Urinary bladder (tissue), 4 donors: Measurements from ENCODE around the gene SLC16A1. TPM values are rescaled to one million over a fixed set of nuclear protein-coding genes. Genes with fewer than 3 reads are reported as not detected.

Experiments
- DNase-seq: peaks from one replicate; pipeline ENCODE4 v3.0.0-alpha.2; 2015; ENCODE audit errors: extremely low spot score
- H3K27ac ChIP-seq: one replicate; pipeline ENCODE4 v1.5.1; 2013; ENCODE audit warnings: low read depth, mild to moderate bottlenecking, moderate library complexity
- H3K36me3 ChIP-seq: one replicate; pipeline ENCODE4 v1.6.1; 2013; ENCODE audit warnings: mild to moderate bottlenecking, moderate library complexity; ENCODE audit not compliant: insufficient read depth
- H3K4me1 ChIP-seq: one replicate; pipeline ENCODE4 v1.6.1; 2013; ENCODE audit warnings: mild to moderate bottlenecking, moderate library complexity; ENCODE audit not compliant: insufficient read depth
- H3K4me3 ChIP-seq: one replicate; pipeline ENCODE4 v1.5.1; 2013; ENCODE audit warnings: low read depth, low read length
- WGBS: extraction: QIAGEN DNeasy Blood & Tissue Kit; methylation state at CpG from one replicate; pipeline ENCODE4 v1.1.7; 2013; 5-methylcytosine and 5-hydroxymethylcytosine counted together
- polyA plus RNA-seq: library from polyadenylated mRNA; stranded (reverse); fragments of 200-250 nt; gene quantifications from one replicate; pipeline ENCODE4 v1.2.3, GENCODE V29; 2013
- total RNA-seq: library from RNA; depleted of rRNA; stranded (reverse); fragments of >200 nt; gene quantifications from one replicate; pipeline ENCODE4 v1.2.3, GENCODE V29; 2014
- donor health status: healthy with polysubstance abuse.
- donor health status: healthy.

SLC16A1 gene
- total and polyA plus RNA-seq, 2 donors = 40.2 to 67.6 TPM

DNA sequence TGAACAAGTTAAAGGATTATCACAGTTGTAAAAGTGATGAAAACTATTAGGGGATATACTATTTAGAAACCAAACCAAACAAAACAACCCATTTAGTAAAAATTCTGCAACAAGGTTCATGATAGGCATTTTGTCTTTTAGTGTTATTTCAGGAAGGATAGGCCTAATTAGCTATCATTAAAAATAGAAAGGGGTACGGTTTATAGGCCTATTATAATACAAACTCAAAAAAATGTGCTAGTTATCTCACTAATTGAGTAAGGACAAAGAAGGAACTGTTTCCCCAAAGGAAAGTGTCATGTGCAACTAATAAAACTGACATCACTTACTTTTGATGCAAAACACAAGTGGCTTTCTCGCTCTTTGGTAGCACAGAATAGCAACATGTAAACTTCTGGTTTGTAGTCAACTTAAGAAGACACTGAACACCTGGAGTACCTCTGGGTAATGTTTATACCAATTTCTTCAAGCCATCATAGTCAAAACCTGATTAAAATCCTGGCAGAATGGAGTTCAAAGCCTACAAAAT lies 28.5 kb downstream of the SLC16A1 start:
- H3K27ac ChIP-seq = no peak overlapping the region
- 65% methylated on average over 2 of the region's 2 CpGs for WGBS
- no peaks in the 10 kb centered on the region for H3K36me3 ChIP-seq

DNA sequence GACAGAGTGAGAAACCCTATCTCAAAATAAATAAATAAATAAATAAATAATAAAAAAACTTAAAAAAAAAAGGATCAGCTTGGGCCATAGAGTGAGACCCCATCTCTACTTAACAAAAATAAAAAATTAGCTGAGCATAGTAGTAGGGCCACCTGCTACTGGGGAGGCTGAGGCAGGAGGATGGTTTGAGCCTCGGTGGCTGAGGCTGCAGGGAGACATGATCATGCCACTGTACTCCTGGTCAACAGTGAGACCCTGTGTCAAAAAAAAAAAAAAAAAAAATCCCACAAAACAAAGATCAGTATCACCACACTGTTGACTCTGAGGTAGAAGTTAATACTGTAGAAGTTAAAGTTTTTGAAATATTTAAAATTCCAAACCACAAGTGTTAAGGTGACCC lies 29.1 kb downstream of the SLC16A1 start:
- DNase-seq = no peak
- no peaks in the 10 kb centered on the region for H3K4me1 ChIP-seq
- H3K36me3 ChIP-seq = no peaks in the 10 kb centered on the region
- 93% methylated on average over 1 of the region's 1 CpG for WGBS
- no peak overlapping the region for H3K4me3 ChIP-seq
- H3K27ac ChIP-seq = no peak overlapping the region

More for the DNA sequence above, 28.5 kb downstream of the SLC16A1 start:
- Histone ChIP-seq H3K4me1 (no peaks in the 10 kb centered on the region), H3K4me3 (no peak overlapping the region)
- no peak for DNase-seq

DNA sequence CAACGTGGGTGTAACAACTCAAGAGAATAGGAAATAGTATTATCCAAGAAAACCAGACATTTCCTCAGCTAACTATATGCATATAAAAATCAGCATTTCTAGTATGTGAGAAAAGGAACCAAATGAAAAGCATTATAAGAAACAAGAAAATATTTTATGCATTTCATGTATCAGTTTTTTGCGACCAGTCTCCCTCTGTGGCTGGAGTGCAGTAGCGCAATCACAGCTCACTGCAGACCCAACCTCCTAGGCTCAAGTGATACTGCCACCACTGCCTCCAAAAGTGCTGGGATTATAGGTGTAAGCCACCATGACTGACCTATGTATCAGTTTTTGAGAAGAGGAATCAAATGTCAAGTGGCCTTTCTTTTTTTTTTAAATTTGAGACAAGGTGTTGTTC lies 31.0 kb downstream of the SLC16A1 start:
- Histone ChIP-seq H3K36me3 (no peaks in the 10 kb centered on the region), H3K27ac (no peak overlapping the region), H3K4me3 (no peak overlapping the region), H3K4me1 (no peaks in the 10 kb centered on the region)
- WGBS = 86% methylated on average over 3 of the region's 3 CpGs
- DNase-seq = no peak

DNA sequence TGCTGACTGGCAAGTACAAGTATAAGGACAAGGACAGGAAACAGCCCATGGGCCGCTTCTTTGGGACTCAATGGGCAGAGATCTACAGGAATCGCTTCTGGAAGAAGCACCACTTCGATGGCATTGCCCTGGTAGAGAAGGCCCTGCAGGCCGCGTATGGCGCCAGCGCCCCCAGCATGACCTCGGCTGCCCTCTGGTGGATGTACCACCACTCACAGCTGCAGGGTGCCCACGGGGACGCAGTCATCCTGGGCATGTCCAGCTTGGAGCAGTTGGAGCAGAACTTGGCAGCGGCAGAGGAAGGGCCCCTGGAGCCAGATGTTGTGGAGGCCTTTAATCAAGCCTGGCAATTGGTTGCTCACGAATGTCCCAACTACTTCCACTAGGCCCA lies 32.0 kb downstream of the SLC16A1 start:
- no peaks in the 10 kb centered on the region for H3K36me3 ChIP-seq
- no peaks in the 10 kb centered on the region for H3K4me1 ChIP-seq
- H3K4me3 ChIP-seq = no peak overlapping the region
- no peak for DNase-seq
- no peak overlapping the region for H3K27ac ChIP-seq
- WGBS = 98% methylated on average over 12 of the region's 12 CpGs

DNA sequence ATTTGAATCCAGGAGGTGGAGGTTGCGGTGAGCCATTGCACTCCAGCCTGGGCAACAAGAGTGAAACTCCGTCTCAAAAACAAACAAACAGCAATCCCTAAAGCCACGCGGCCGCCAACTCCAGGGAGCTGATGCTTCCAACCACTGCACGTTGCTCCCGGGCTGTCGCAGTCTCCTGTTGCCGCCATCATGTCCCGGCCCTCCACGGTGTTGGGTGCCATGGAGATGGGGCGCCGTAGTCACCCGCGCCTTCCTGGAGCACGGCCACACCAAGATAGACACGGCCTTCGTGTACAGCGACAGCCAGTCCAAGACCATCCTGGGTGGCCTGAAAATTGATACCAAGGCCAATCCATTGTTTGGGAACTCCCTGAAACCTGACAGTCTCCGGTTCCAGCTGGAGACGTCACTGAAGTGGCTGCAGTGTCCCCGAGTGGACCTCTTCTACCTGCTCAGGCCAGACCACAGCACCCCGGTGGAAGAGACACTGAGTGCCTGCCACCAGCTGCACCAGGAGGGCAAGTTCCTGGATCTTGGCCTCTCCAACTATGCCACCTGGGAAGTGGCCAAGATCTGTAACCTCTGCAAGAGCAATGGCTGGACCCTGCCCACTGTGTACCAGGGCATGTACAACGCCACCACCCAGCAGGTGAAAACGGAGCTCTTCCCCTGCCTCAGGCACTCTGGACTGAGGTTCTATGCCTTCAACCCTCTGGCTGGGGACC lies 32.6 kb downstream of the SLC16A1 start:
- H3K4me1 ChIP-seq = no peaks in the 10 kb centered on the region
- no peak for DNase-seq
- no peak overlapping the region for H3K27ac ChIP-seq
- no peaks in the 10 kb centered on the region for H3K36me3 ChIP-seq
- 96% methylated on average over 25 of the region's 25 CpGs for WGBS
- no peak overlapping the region for H3K4me3 ChIP-seq

DNA sequence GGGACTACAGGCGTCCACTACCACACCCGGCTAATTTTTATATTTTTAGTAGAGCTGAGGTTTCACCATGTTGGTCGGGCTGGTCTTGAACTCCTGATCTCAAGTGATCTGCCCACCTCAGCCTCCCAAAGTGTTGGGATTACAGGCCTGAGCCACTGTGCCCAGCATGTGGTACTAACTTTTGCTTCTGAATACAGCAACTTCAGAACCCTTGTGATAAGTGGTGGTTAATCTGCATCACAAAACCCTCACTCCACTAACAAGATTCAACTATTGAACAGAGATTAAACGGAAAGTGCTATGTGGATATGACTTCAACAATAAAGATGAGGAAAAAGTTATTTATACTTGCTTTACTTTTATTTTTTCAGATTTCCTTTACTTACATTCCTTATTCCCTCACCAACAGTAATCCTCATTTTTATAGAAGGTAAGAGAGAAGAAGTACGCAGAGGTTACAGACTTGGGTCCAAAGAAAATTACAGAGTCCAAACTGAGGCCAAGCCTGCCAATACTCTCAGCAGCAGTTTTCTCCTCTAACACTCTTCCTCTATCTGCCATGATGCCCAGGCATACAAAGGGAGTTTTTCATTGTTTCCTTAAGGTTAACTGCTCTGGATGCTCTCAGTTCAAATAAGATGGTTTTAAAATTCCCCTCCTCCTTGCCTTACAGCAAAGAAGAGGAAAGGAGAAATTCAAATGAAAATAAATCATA lies 44.3 kb downstream of the SLC16A1 start:
- no peaks in the 10 kb centered on the region for H3K36me3 ChIP-seq
- DNase-seq = no peak
- no peak overlapping the region for H3K27ac ChIP-seq
- 92% methylated on average over 5 of the region's 5 CpGs for WGBS
- no peaks in the 10 kb centered on the region for H3K4me1 ChIP-seq
- no peak overlapping the region for H3K4me3 ChIP-seq

DNA sequence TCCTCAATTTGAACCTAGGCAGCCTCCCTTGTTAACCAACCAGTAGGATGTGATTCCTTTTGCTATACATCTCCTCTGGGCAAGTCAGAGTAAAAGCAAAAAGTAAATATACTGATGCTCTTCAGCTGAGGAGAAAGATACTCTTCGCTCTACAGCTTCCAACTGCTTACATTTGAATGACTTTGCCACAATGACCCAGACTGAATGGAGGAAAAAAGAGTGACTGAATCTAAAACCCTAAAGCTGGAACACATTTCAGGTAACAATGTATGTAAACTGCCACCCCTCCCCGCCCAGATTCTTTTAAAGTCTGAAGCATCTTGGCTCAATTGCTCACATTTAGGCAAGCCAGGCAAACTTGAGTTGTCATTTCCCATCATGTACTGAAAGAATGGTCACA lies 46.1 kb downstream of the SLC16A1 start:
- DNase-seq = no peak
- H3K36me3 ChIP-seq = no peaks in the 10 kb centered on the region
- WGBS = 97% methylated on average over 2 of the region's 2 CpGs

DNA sequence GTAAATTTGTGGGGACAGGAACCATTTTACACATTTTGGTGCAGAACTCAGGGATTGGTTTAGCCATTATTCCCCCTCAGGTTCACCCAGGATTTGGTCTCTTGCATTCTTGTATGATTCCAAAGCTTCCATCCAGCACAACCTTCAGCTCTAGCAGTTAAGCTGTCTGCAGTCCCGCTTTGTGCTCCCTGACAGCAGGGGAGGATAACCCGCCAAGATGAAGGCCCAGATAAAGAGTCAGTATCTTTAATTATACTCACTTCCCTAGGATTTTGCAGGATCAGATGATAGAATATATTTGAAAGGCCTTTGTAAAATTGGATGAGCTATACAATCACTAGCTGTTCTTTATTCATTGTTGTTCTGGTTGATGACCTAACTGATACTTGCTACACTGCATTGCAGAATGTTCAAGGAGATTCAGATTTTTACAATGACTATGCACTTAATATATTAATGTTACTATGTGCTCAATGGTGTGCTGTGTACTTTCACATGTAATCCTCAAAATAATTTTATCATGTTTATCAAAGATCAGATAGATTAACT lies 49.8 kb downstream of the SLC16A1 start:
- H3K27ac ChIP-seq = no peak overlapping the region
- 88% methylated on average over 2 of the region's 2 CpGs for WGBS

More for the DNA sequence above, 46.1 kb downstream of the SLC16A1 start:
- Histone ChIP-seq H3K4me3 (no peak overlapping the region), H3K27ac (no peak overlapping the region), H3K4me1 (no peaks in the 10 kb centered on the region)

DNA sequence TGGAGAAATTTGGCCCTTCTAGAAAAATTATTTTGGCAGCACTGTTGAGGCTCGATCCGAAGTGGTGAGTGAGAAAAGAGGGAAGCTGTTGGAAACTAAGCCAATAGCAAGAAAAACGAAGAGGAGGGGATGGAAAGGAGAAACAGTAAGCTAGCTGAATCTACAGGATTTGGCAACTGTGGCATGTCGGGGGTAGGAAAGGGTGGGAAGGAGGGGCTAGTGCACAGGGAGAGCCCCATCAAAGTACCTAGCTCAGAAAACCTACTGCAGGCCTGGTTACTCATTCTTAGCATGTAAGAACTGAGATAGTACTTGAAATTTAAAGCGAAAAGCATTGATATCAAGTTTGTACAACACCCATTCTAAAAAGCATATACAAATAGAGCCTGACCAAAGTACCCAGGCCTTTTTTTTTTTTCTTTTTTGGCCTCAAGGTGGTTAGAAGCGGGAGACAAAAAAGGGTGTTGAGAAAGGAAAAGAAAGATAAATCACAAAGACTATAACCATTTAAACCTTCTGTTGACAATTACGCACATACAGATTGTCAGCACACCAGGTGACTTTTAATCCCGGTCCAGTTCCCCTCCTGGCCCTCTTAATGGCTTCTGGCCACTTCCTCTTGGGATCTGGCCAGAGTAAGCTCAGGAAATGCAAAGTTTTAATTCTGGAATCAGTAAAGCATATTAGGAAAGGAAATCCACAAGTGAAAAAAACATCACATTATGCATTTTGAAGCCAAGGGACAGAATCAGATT lies 50.4 kb downstream of the SLC16A1 start:
- no peak overlapping the region for H3K27ac ChIP-seq
- no peak overlapping the region for H3K4me3 ChIP-seq
- H3K4me1 ChIP-seq = no peaks in the 10 kb centered on the region
- no peaks in the 10 kb centered on the region for H3K36me3 ChIP-seq
- DNase-seq = no peak
- 42% methylated on average over 8 of the region's 8 CpGs for WGBS

More for the DNA sequence above, 49.8 kb downstream of the SLC16A1 start:
- DNase-seq = no peak
- Histone ChIP-seq H3K4me3 (no peak overlapping the region), H3K4me1 (no peaks in the 10 kb centered on the region), H3K36me3 (no peaks in the 10 kb centered on the region)

DNA sequence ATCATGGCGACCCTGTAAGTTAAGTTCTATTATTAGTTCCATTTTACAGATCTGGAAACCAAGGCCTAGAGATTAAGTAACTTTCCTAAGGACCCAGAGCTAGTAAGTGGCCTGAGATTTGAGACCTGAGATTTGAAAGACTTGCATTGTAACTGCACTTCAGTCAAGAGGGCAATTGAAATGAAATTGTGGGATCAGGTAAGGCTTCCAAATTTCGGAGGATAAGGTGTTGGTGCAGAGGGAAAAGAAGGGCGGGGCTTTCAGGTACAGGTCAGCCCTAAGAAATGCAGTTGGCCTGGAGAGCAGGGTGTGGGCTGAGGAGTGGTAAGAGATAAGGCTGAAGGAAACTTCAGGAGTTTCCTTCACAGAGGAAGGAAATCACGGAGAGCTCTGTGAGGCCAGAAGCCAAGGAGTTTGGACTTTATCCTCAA lies 51.1 kb downstream of the SLC16A1 start:
- 66% methylated on average over 4 of the region's 4 CpGs for WGBS
- no peak overlapping the region for H3K27ac ChIP-seq
- no peak overlapping the region for H3K4me3 ChIP-seq
- no peaks in the 10 kb centered on the region for H3K4me1 ChIP-seq
- no peak for DNase-seq
- H3K36me3 ChIP-seq = no peaks in the 10 kb centered on the region

DNA sequence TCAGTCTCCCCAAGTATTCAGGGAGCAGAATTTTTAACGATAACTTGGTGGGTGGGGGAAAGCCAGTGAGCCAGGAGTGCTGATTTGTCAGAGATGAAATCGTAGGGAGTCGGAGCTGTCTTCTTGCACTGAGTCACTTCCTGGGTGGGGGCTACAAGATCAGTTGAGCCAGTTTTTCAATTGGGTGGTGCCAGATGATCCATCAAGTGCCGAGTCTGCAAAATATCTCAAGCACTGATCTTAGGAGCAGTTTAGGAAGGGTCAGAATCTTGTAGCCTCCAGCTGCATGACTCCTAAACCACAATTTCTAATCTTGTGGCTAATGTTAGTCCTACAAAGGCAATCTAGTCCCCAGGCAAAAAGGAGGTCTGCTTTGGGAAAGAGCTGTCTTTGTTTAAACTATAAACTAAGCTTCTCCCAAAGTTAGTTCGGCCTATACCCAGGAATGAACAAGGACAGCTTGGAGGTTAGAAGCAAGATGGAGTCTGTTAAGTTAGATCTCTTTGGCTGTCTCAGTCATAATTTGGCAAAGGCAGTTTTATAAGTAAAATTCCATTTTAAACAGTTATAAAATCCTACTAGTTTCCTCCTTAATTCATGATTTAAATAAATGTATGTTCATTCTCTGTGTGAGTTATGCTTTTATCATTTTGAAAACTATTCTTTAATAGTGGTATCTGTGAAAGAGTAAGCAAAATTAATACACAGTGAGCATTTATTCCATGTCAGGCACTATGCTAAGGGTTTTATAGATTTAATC lies 51.7 kb downstream of the SLC16A1 start:
- no peak for DNase-seq
- WGBS = 60% methylated on average over 5 of the region's 5 CpGs
- no peak overlapping the region for H3K27ac ChIP-seq

DNA sequence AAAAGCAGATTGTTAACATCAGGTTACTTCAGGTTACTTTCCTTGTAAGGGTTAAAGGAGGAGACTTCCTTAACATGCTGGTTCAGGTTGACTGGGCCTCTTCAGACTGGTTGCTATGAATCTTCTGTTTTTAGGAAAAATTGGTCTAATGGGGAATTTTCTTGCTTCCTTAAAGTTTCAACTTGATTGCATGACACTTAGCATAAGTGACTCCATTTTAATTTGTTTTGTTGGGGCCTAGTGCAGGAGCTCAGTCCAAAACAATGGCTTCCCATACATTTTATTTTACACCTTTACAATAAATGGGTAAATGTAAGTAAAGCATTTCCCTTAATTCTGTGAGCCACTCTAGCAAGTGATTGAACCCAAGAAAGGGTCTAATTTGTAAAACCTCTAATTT lies 53.8 kb downstream of the SLC16A1 start:
- DNase-seq = no peak
- H3K4me1 ChIP-seq = no peaks in the 10 kb centered on the region
- H3K4me3 ChIP-seq = no peak overlapping the region
- H3K27ac ChIP-seq = no peak overlapping the region
- no peaks in the 10 kb centered on the region for H3K36me3 ChIP-seq

More for the DNA sequence above, 51.7 kb downstream of the SLC16A1 start:
- Histone ChIP-seq H3K36me3 (no peaks in the 10 kb centered on the region), H3K4me1 (no peaks in the 10 kb centered on the region), H3K4me3 (no peak overlapping the region)

DNA sequence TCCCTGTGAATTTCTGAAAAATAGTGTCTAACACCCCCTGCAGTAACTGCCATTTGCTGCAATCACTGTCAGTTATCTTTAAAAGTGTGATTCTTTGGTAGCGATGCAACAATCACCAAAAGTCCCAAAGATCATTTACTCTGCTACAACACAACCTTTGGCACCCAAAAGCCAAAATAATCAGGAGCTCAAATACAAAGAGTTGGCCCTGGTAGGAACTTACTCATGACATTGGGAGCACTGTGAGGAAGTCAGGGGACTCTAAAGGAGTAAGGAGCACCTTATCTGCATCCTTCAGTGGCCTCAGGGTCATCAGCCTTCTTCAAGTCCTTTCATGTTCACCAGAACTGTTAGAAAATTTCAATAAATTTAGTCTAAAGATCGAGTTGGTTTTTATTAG lies 54.6 kb downstream of the SLC16A1 start:
- Histone ChIP-seq H3K27ac (no peak overlapping the region), H3K4me3 (no peak overlapping the region), H3K36me3 (no peaks in the 10 kb centered on the region), H3K4me1 (no peaks in the 10 kb centered on the region)
- WGBS = 73% methylated on average over 2 of the region's 2 CpGs
- no peak for DNase-seq
